Skeletal muscle satellite cell (primary cell): ENCODE data around the gene GTPBP1.
A peak's percentile ranks its signal among the peaks of the same experiment; 100 is the strongest.

Experiments used
- H3K27me3 ChIP-seq: 2 replicates; pipeline ENCODE4 v1.7.0; 2013; ENCODE audit warnings: low read length; ENCODE audit not compliant: control insufficient read depth, insufficient read depth
- H3K36me3 ChIP-seq: 2 replicates; pipeline ENCODE4 v1.7.0; 2013; ENCODE audit warnings: mild to moderate bottlenecking, control low read depth, low read length; ENCODE audit not compliant: insufficient read depth
- H3K4me1 ChIP-seq: 2 replicates; pipeline ENCODE4 v1.7.0; 2013; ENCODE audit warnings: low read length; ENCODE audit not compliant: control insufficient read depth, insufficient read depth
- H3K4me2 ChIP-seq: 2 replicates; pipeline ENCODE4 v1.7.0; 2013; ENCODE audit warnings: mild to moderate bottlenecking, low read length
- H3K4me3 ChIP-seq: 2 replicates; pipeline ENCODE4 v1.7.0; 2013; ENCODE audit warnings: low read length
- H3K9ac ChIP-seq: 2 replicates; pipeline ENCODE4 v1.7.0; 2013; ENCODE audit warnings: mild to moderate bottlenecking, low read depth, low read length, moderate library complexity
- H3K9me3 ChIP-seq: replicated peaks from 2 replicates; pipeline ENCODE4 v1.7.0; 2013; ENCODE audit warnings: mild to moderate bottlenecking, control low read depth, low read length

GTPBP1 gene

DNA sequence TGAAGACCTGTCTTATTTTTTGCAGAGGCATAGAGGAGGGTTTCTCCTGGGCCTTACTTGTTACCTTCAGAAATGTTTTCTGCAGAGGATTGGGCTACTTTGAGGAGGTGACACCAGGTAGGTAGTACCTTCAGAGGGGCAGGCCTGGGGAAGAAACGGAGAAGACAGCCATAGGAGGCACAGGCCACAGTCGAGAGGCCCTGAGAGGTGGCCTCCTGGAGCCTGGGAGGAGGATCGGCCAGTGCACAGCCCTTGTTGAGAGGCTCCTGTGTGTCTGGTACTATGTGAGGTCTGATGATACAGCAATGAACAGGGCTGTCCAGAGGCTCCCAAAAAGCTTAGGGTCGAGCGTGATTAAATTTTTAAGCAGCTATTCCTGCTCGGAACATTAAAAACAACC, 11.5 kb downstream of the GTPBP1 start:
- no peak overlapping the region for H3K4me3 ChIP-seq
- peaks cover 32% of the 10 kb centered on the region for H3K36me3 ChIP-seq
- no peak overlapping the region for H3K4me2 ChIP-seq
- H3K27me3 ChIP-seq, result no peaks in the 10 kb centered on the region
- no peak overlapping the region for H3K9ac ChIP-seq
- H3K9me3 ChIP-seq, result no peaks in the 10 kb centered on the region
- H3K4me1 ChIP-seq, result peaks cover 19% of the 10 kb centered on the region

DNA sequence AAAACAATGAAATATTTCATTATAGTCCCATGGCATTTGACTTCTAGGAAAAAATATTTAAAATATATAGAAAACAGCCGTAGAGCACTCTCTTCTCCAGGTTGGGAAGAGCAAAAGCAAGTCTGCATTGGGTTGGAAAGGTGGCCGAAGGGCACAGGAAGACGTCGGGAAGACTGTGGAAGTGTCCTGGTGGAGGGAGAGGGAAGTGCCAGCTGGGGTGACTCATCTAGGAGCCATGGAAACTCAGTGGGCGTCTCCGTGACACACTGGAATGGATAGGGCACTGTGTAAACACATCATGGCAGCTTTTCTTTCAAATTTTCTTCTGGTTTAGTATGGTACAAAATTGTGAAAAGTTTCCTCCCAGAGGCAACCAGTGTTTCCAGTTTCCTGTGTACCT, 12.7 kb downstream of the GTPBP1 start:
- Histone ChIP-seq H3K4me1 (peaks cover 19% of the 10 kb centered on the region), H3K36me3 (peaks cover 37% of the 10 kb centered on the region), H3K9ac (no peak overlapping the region), H3K9me3 (no peaks in the 10 kb centered on the region), H3K4me2 (peak overlapping the region; percentile 31), H3K27me3 (no peaks in the 10 kb centered on the region), H3K4me3 (no peak overlapping the region)

DNA sequence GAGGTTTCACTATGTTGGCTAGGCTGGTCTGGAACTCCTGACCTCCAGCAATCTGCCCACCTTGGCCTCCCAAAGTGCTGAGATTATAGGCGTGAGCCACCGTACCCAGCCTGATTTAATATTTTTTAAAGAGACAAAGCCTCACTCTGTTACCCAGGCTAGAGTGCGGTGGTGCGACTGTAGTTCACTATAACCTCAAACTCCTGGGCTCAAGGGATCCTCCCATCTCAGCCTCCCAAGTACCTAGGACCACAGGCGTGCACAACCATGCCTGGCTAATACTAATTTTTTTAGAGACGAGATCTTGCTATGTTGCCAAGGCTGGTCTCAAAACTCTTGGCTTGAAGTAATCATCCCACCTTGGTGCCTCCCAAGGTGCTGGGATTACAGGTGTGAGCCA, 13.5 kb downstream of the GTPBP1 start:
- Histone ChIP-seq H3K27me3 (no peaks in the 10 kb centered on the region), H3K9me3 (no peaks in the 10 kb centered on the region), H3K36me3 (peaks cover 42% of the 10 kb centered on the region), H3K9ac (no peak overlapping the region), H3K4me2 (no peak overlapping the region), H3K4me3 (no peak overlapping the region), H3K4me1 (peaks cover 19% of the 10 kb centered on the region)

DNA sequence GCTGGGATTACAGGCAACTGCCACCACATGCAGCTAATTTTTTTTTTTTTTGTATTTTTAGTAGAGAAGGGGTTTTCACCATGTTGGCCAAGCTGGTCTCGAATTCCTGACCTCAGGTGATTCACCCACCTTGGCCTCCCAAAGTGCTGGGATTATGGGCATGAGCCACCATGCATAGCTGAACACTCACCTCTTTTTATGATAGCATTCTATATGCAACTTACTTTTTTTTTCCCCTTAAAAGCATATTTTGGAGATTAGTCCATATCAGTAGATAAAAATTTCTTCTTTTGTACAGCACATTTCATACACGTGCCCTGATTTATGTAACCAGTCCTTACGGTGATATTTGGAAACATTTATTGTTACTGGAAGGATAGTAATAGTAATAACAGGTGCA, 14.6 kb downstream of the GTPBP1 start:
- Histone ChIP-seq H3K4me2 (no peak overlapping the region), H3K4me1 (peaks cover 19% of the 10 kb centered on the region), H3K4me3 (no peak overlapping the region), H3K9ac (no peak overlapping the region), H3K27me3 (no peaks in the 10 kb centered on the region), H3K9me3 (no peaks in the 10 kb centered on the region), H3K36me3 (peaks cover 51% of the 10 kb centered on the region)

DNA sequence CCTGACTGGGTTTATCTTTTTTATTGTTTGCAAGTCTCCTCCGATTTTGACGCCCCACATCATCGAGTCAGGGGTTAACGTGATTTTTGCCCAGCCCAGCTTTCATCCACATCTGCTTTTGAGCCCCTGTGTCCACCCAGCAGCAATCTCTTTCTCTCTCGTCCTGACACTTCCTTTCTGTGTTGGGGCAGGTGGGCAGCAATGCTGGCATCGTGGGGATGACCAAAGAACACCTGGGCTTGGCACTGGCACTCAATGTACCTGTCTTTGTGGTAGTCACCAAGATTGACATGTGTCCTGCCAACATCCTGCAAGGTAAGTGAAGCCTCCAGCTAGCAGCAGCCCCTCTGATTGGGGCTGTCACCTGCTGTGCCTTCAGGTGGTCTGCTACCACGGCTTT, 15.8 kb downstream of the GTPBP1 start:
- Histone ChIP-seq H3K4me3 (no peak overlapping the region), H3K27me3 (no peaks in the 10 kb centered on the region), H3K9ac (no peak overlapping the region), H3K9me3 (no peaks in the 10 kb centered on the region), H3K4me1 (peaks cover 19% of the 10 kb centered on the region), H3K36me3 (peaks cover 52% of the 10 kb centered on the region), H3K4me2 (no peak overlapping the region)

DNA sequence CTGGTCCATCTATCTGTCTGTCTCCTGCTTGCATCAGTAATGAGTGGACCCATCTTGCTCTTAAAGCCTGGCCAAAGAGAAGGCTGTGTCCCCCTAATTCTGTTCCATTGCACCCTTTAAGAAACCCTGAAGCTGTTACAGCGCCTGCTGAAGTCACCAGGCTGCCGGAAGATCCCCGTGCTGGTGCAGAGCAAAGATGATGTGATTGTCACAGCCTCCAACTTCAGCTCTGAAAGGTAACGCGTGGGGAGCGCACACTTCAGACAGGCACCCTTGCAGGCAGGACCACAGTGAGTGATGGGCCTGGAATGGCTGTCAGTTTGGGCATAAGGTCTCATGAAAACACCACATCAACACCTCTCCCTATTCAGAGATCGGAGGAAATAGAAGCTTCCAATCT, 18.4 kb downstream of the GTPBP1 start:
- Histone ChIP-seq H3K36me3 (peaks cover 70% of the 10 kb centered on the region), H3K4me3 (no peak overlapping the region), H3K4me1 (peaks cover 6% of the 10 kb centered on the region), H3K9me3 (no peaks in the 10 kb centered on the region), H3K9ac (no peak overlapping the region), H3K27me3 (no peaks in the 10 kb centered on the region), H3K4me2 (no peak overlapping the region)

DNA sequence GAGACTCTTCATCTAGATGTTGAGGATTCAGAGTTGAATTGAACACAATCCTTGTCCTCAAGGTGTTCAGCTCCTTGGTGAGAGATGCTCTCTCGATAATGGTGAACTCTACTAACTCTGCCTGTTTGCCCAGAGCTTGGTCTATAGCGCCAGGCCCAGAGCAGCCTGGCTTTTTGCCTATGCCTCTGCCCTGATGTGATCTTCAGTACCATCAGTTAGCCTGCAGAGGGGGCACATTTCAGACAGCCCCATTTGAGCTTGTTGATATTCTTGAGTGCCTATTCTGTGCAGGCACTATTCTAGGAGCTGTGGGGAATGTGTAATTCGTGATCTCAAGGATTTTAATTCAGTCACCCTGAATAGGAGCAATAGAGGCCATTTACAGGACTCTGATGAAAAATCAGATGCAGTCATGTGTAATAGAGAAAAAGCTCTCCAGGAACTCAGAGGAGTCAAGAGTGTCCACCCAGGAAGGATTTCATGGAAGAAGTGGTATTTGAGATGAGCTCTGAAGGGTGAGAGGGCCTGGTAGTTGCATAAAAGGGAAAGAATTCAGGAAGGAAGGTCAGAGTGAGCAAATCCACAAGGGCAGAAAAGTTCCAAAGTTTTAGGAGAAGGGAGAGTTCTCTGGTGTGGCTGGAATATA, 19.3 kb downstream of the GTPBP1 start:
- no peak overlapping the region for H3K9ac ChIP-seq
- H3K36me3 ChIP-seq, result peaks cover 78% of the 10 kb centered on the region
- no peaks in the 10 kb centered on the region for H3K4me1 ChIP-seq
- no peaks in the 10 kb centered on the region for H3K27me3 ChIP-seq
- no peaks in the 10 kb centered on the region for H3K9me3 ChIP-seq
- no peak overlapping the region for H3K4me2 ChIP-seq
- no peak overlapping the region for H3K4me3 ChIP-seq

DNA sequence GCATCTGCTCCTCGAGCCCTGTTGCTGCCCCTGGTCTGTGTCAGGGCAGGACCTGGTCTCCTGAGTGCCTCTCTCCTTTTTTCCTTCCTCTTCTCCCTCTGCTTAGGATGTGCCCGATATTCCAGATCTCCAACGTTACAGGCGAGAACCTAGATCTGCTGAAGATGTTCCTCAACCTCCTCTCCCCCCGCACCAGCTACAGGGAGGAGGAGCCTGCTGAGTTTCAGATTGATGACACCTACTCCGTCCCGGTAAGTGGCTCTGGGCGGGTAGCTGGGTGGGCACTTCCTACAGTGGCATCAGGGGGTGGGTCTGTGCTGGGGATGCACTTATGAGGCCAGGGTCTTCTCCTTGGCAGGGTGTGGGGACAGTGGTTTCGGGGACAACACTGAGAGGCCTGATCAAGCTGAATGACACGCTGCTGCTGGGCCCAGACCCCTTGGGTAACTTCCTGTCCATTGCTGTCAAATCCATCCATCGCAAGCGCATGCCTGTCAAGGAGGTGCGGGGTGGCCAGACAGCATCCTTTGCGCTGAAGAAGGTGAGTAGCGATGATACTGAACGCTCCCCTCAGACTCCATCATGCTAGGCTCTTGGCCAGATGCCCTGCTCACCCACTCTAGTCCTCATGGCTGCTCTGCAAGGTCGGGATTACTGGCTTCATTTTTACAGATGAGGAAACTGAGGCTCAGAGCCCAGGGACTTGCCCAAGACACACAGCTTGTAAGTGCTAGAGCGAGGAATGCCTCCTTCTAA, 20.3 kb downstream of the GTPBP1 start:
- Histone ChIP-seq H3K9ac (no peak overlapping the region), H3K4me1 (no peaks in the 10 kb centered on the region), H3K36me3 (peaks cover 84% of the 10 kb centered on the region), H3K4me2 (no peak overlapping the region), H3K9me3 (no peaks in the 10 kb centered on the region), H3K27me3 (no peaks in the 10 kb centered on the region), H3K4me3 (no peak overlapping the region)

DNA sequence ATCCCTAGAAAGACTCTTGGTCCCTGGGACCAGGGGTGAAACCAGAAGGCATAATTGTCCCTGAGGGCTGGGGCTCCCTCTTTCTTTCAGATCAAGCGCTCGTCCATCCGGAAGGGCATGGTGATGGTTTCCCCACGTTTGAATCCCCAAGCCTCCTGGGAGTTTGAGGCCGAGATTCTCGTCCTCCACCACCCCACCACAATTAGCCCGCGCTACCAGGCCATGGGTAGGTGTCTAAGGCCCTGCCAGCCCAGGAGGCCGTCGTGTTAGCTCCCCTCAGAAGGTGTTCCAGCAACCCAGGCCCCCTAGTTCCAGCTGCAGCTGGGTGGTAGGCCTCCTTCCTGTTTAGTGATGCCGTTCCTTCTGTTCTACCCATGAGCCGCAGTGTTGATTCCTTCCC, 21.4 kb downstream of the GTPBP1 start:
- Histone ChIP-seq H3K4me3 (no peak overlapping the region), H3K9me3 (no peaks in the 10 kb centered on the region), H3K4me1 (no peaks in the 10 kb centered on the region), H3K4me2 (no peak overlapping the region), H3K36me3 (peaks cover 85% of the 10 kb centered on the region), H3K9ac (no peak overlapping the region), H3K27me3 (no peaks in the 10 kb centered on the region)

DNA sequence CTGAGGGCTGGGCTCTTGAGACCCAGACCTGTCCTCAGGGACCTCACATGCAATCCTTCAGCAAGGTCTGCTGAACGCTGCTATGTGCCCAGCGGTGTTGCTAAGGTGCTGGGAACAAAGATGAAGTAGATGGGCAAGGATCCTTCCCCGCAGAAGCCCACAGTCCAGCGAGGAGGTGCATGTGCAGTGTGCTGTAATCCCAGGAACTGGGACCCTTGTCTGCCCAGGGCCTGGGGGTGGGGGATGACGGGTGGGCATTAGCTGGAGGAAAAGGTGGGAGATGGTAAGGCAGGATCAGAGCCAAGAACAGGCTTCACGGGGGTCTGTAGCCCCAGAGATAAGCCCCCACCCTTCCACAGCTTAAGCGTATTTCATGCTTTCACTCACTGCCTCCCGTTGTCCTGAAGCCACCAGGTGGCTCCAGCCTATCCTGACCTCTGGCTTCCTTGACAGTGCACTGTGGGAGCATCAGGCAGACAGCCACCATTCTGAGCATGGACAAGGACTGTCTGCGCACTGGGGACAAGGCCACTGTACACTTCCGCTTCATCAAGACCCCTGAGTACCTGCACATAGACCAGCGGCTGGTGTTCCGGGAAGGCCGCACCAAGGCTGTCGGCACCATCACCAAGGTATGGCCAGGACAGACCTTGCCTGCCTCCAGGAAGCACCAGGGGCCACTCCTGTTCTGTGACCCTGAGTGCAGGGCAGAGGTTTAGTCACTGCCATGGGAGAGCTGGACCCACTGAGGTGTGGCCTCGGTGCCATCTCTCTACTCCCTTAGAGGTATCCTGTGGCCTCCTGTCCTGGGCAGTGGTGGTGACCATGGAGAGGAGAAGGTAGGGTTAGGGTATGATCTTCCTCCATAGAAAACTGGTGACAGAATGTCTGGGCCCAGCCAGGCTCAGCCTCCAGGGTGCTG, 22.0 kb downstream of the GTPBP1 start:
- Histone ChIP-seq H3K9ac (no peak overlapping the region), H3K27me3 (no peaks in the 10 kb centered on the region), H3K36me3 (peaks cover 80% of the 10 kb centered on the region), H3K9me3 (no peaks in the 10 kb centered on the region), H3K4me1 (no peaks in the 10 kb centered on the region), H3K4me2 (no peak overlapping the region), H3K4me3 (no peak overlapping the region)
